Glomerular visceral epithelial cell (primary cell): ENCODE results near the gene GTF2A1.

Source experiments
- DNase-seq: peaks from one replicate; pipeline ENCODE4 v3.0.0-alpha.2; 2016; ENCODE audit errors: extremely low spot score

The GTF2A1 gene

DNA sequence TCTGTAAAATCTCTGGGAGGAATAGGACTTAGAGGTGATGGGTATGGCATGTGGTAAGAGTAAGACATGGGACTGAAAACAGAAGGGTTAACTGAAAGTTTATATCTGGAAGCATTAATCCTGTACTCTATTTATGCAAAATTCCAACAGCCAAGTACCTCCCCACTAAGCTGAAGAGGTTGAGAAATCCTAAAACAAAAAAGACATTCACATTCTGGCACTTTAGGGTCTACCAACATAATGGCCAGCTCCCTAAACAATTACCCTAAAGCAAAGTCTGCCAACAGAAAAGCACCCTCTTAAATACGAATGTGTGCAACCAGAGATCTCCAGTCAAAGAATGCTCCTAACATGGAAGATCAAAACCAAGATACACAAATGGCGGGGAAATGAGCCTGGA lies 87.4 kb downstream of the GTF2A1 start:
- no peak for DNase-seq

DNA sequence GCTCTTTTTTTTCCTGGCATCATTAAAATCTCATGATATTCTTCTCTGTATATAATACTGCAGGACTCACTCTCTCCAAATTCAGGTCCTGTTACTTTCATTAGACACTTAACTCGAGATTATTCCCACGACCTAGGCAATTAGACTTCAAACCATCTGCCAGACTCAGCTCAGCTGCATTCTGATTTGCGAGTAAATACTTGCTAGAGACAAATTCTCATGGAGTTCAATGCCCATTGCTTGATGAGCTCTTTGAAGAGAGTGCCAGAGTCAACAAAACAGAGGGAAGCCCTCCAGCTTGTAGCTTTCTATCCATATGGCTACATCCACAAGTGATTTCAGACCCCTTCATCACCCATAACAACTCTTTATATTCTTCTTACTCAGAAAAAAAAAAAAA lies 88.3 kb downstream of the GTF2A1 start:
- no peak for DNase-seq

DNA sequence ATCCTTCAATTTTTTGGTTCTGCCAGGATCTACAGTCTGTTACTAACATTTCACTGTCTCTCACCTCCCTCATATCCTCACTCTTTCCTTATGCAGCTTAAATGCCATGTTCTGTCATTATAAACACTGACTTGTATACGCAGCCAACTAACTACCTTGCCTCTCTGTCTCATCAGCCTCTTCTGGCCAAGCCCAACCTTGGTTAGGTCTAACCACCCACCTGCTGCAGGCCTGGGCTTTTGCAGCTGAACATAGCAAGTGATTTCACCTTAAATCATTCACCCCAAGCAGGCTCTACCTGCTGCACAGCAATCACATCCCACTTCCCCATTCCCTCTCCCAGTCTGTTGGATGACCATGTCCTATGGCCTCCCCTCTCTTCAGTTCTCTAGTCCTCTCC lies 91.5 kb downstream of the GTF2A1 start:
- no peak for DNase-seq

DNA sequence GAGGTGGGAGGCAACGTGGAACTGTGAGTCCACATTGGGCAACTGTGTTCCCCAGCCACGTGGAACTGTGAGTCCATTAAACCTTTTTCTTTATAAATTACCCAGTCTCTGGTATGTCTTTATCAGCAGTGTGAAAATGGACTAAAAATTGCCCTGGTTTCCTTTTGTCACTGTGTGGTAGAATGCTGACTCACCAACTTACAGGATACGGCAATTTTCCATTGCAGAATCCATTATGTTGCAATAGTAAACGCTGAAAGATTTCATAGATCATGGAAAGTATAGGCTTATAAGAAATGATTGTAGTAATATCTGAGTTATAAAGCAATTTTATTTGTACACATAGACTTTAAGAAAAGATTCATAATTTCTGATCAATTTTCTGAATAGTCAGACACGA lies 93.0 kb downstream of the GTF2A1 start:
- DNase-seq: no peak

DNA sequence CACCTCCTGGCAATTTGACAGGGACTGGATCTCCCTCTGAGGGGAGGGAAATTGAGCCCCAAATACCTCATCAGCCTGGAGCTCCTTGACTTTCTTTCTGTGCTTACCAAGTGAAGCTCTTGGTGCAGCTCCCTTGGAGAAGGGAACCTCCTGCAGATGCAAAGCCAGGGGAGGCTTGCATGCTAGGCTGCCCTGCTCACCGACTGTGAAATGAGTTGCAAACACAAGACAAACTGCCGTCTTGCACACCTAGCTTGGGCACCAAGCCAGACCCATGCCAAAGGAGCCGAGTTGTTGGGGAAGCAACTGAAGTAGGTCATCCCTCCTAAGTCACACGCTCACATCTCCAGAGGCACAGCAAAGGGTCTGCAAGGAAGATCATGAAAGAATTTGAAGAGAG lies 95.2 kb downstream of the GTF2A1 start:
- peak; percentile 67 for DNase-seq
